Activated CD4-positive, alpha-beta memory T cell treated with anti-CD3 and anti-CD28 coated beads, Interleukin-2, amount 10 ng/mL, durations not matched to agents 7 days and 5 days (primary cell): Measurements from ENCODE around the gene MRPS5. TPM values are rescaled to one million over a fixed set of nuclear protein-coding genes. Genes with fewer than 3 reads are reported as not detected.
A peak's percentile ranks its signal among the peaks of the same experiment; 100 is the strongest.

ENCODE experiments used
- CTCF ChIA-PET: fragments of 350-600 bp; sonication (Branson Sonifier 250); formaldehyde crosslinking; loops from one replicate; lab custom pipeline; 2021; ENCODE audit warnings: antibody characterized with exemption, inconsistent platforms; lab: Charles Lee
- POLR2A ChIA-PET: fragments of 350-600 bp; sonication (Branson Sonifier 250); formaldehyde crosslinking; loops from one replicate; lab custom pipeline; 2021; ENCODE audit warnings: antibody characterized with exemption; lab: Charles Lee
- DNase-seq: peaks from one replicate; pipeline ENCODE4 v3.0.0-alpha.2; 2020
- H3K27ac Mint-ChIP-seq: one replicate; pipeline ENCODE4 v1.8.0; 2021; ENCODE audit warnings: mild to moderate bottlenecking, mixed read lengths
- H3K27me3 Mint-ChIP-seq: one replicate; pipeline ENCODE4 v1.8.0; 2021; ENCODE audit warnings: mixed read lengths
- H3K36me3 Mint-ChIP-seq: one replicate; pipeline ENCODE4 v1.8.0; 2021; ENCODE audit warnings: low read depth, mixed read lengths
- H3K4me1 Mint-ChIP-seq: one replicate; pipeline ENCODE4 v1.8.0; 2021; ENCODE audit warnings: mixed read lengths
- H3K4me3 Mint-ChIP-seq: one replicate; pipeline ENCODE4 v1.8.0; 2021; ENCODE audit warnings: mild to moderate bottlenecking, mixed read lengths
- H3K9me3 Mint-ChIP-seq: one replicate; pipeline ENCODE4 v1.8.0; 2021; ENCODE audit warnings: mixed read lengths
- total RNA-seq, 2 experiments: library from RNA; stranded (reverse); gene quantifications; one replicate each; pipeline ENCODE4 v1.2.3, GENCODE V29; 2021

MRPS5 gene
- total RNA-seq, 2 experiments from 2014 or later = 66.3 to 68.2 TPM

- DNase-seq = no peak
- POLR2A ChIA-PET = interaction anchor here (0.9 kb wide), 1 partner anchor 29 kb away, joined by 5 read pairs; no protein-coding TSS in a partner anchor
- H3K27ac Mint-ChIP-seq = no peak overlapping the region
- peaks cover 60% of the 10 kb centered on the region for H3K36me3 Mint-ChIP-seq
- CTCF ChIA-PET = interaction anchor here (1.3 to 1.7 kb wide), 2 partner anchors 27 to 30 kb away, joined by 4 read pairs; no protein-coding TSS in a partner anchor
- no peaks in the 10 kb centered on the region for H3K27me3 Mint-ChIP-seq
- peaks cover 50% of the 10 kb centered on the region for H3K4me1 Mint-ChIP-seq
- no peaks in the 10 kb centered on the region for H3K9me3 Mint-ChIP-seq
- no peak overlapping the region for H3K4me3 Mint-ChIP-seq
Measured at GRCh38 chr2:95049961-95050360, 71.6 kb downstream of the MRPS5 start.

GRCh38 chr2:95049683-95049955, 72.0 kb downstream of the MRPS5 start:
- Mint-ChIP-seq H3K4me1 (peaks cover 48% of the 10 kb centered on the region), H3K4me3 (no peak overlapping the region), H3K27me3 (no peaks in the 10 kb centered on the region), H3K27ac (no peak overlapping the region), H3K9me3 (no peaks in the 10 kb centered on the region), H3K36me3 (peaks cover 62% of the 10 kb centered on the region)
- ChIA-PET CTCF (no interaction called here), POLR2A (no interaction called here)
- no peak for DNase-seq

GRCh38 chr2:95048825-95049682, 72.6 kb downstream of the MRPS5 start:
- no peak for DNase-seq
- peaks cover 64% of the 10 kb centered on the region for H3K36me3 Mint-ChIP-seq
- H3K9me3 Mint-ChIP-seq = no peaks in the 10 kb centered on the region
- peaks cover 50% of the 10 kb centered on the region for H3K4me1 Mint-ChIP-seq
- H3K27ac Mint-ChIP-seq = peak overlapping the region; percentile 24
- no peak overlapping the region for H3K4me3 Mint-ChIP-seq
- no peaks in the 10 kb centered on the region for H3K27me3 Mint-ChIP-seq
- POLR2A ChIA-PET = interaction anchor here (0.8 to 1.2 kb wide), 2 partner anchors 25 to 27 kb away, joined by 3 read pairs; no protein-coding TSS in a partner anchor
- CTCF ChIA-PET = interaction anchor here (1.4 kb wide), 1 partner anchor 26 kb away, joined by 3 read pairs; no protein-coding TSS in a partner anchor

GRCh38 chr2:95047629-95048510, 73.7 kb downstream of the MRPS5 start:
- POLR2A ChIA-PET = interaction anchor here (0.8 to 1.2 kb wide), 2 partner anchors 26 to 29 kb away, joined by 3 read pairs; no protein-coding TSS in a partner anchor
- Mint-ChIP-seq H3K9me3 (no peaks in the 10 kb centered on the region), H3K36me3 (peaks cover 61% of the 10 kb centered on the region), H3K27ac (no peak overlapping the region), H3K4me3 (no peak overlapping the region), H3K4me1 (peaks cover 55% of the 10 kb centered on the region), H3K27me3 (no peaks in the 10 kb centered on the region)
- CTCF ChIA-PET = interaction anchor here (1.4 kb wide), 1 partner anchor 25 kb away, joined by 3 read pairs; no protein-coding TSS in a partner anchor
- DNase-seq = no peak

- POLR2A ChIA-PET = no interaction called here
- peaks cover 53% of the 10 kb centered on the region for H3K36me3 Mint-ChIP-seq
- no peaks in the 10 kb centered on the region for H3K9me3 Mint-ChIP-seq
- DNase-seq = no peak
- no peak overlapping the region for H3K27ac Mint-ChIP-seq
- no peak overlapping the region for H3K4me3 Mint-ChIP-seq
- H3K4me1 Mint-ChIP-seq = peaks cover 62% of the 10 kb centered on the region
- CTCF ChIA-PET = no interaction called here
- no peaks in the 10 kb centered on the region for H3K27me3 Mint-ChIP-seq
Measured at GRCh38 chr2:95046371-95047112, 75.1 kb downstream of the MRPS5 start.

GRCh38 chr2:95044601-95045000, 77.0 kb downstream of the MRPS5 start:
- Mint-ChIP-seq H3K27ac (no peak overlapping the region), H3K9me3 (no peaks in the 10 kb centered on the region), H3K4me1 (peaks cover 56% of the 10 kb centered on the region), H3K27me3 (no peaks in the 10 kb centered on the region), H3K4me3 (no peak overlapping the region), H3K36me3 (peaks cover 43% of the 10 kb centered on the region)
- ChIA-PET POLR2A (interaction anchor here (1.2 to 1.3 kb wide), 2 partner anchors 11 to 19 kb away, joined by 4 read pairs; partner anchors contain the start of gene MAL), CTCF (interaction anchor here (1.4 to 2.9 kb wide), 2 partner anchors 31 to 35 kb away, joined by 4 to 11 read pairs; no protein-coding TSS in a partner anchor)
- no peak for DNase-seq

GRCh38 chr2:95043300-95044093, 78.1 kb downstream of the MRPS5 start:
- Mint-ChIP-seq H3K9me3 (no peaks in the 10 kb centered on the region), H3K4me1 (peaks cover 60% of the 10 kb centered on the region), H3K4me3 (no peak overlapping the region), H3K27me3 (no peaks in the 10 kb centered on the region), H3K36me3 (peaks cover 41% of the 10 kb centered on the region), H3K27ac (peak overlapping the region; percentile 41)
- ChIA-PET CTCF (interaction anchor here (0.6 to 2.9 kb wide), 6 partner anchors 11 to 285 kb away, joined by 3 to 11 read pairs (median 4); no protein-coding TSS in a partner anchor), POLR2A (interaction anchor here (0.6 to 1.8 kb wide), 8 partner anchors 12 to 79 kb away, joined by 3 to 6 read pairs (median 4); partner anchors contain the start of gene MRPS5)
- DNase-seq = no peak

- CTCF ChIA-PET = interaction anchor here (0.6 to 2.9 kb wide), 6 partner anchors 12 to 286 kb away, joined by 3 to 11 read pairs (median 4); no protein-coding TSS in a partner anchor
- POLR2A ChIA-PET = interaction anchor here (0.9 to 1.8 kb wide), 8 partner anchors 14 to 80 kb away, joined by 3 to 6 read pairs (median 3); partner anchors contain the start of gene MRPS5
- Mint-ChIP-seq H3K4me1 (peaks cover 66% of the 10 kb centered on the region), H3K36me3 (peaks cover 47% of the 10 kb centered on the region), H3K27me3 (no peaks in the 10 kb centered on the region), H3K9me3 (no peaks in the 10 kb centered on the region), H3K27ac (peak overlapping the region; percentile 41), H3K4me3 (no peak overlapping the region)
- no peak for DNase-seq
Measured at GRCh38 chr2:95042472-95043271, 78.9 kb downstream of the MRPS5 start.

- H3K36me3 Mint-ChIP-seq = peaks cover 55% of the 10 kb centered on the region
- ChIA-PET CTCF (interaction anchor here (0.8 to 2.0 kb wide), 4 partner anchors 12 to 73 kb away, joined by 3 to 8 read pairs (median 3); no protein-coding TSS in a partner anchor), POLR2A (interaction anchor here (0.9 to 1.9 kb wide), 6 partner anchors 8 to 80 kb away, joined by 3 to 5 read pairs (median 3); partner anchors contain the start of gene MRPS5)
- no peak for DNase-seq
- H3K27ac Mint-ChIP-seq = peak overlapping the region; percentile 33
- peaks cover 70% of the 10 kb centered on the region for H3K4me1 Mint-ChIP-seq
- no peaks in the 10 kb centered on the region for H3K27me3 Mint-ChIP-seq
- H3K4me3 Mint-ChIP-seq = no peak overlapping the region
- H3K9me3 Mint-ChIP-seq = peaks cover under 1% of the 10 kb centered on the region
Measured at GRCh38 chr2:95041824-95042442, 79.7 kb downstream of the MRPS5 start.

GRCh38 chr2:95041060-95041823, 80.4 kb downstream of the MRPS5 start:
- H3K9me3 Mint-ChIP-seq = peaks cover 7% of the 10 kb centered on the region
- no peak overlapping the region for H3K4me3 Mint-ChIP-seq
- H3K36me3 Mint-ChIP-seq = peaks cover 61% of the 10 kb centered on the region
- POLR2A ChIA-PET = interaction anchor here (0.9 to 1.9 kb wide), 7 partner anchors 8 to 81 kb away, joined by 3 to 11 read pairs (median 3); partner anchors contain the start of gene MRPS5
- peak overlapping the region; percentile 33 for H3K27ac Mint-ChIP-seq
- no peak for DNase-seq
- H3K27me3 Mint-ChIP-seq = no peaks in the 10 kb centered on the region
- peaks cover 72% of the 10 kb centered on the region for H3K4me1 Mint-ChIP-seq
- CTCF ChIA-PET = interaction anchor here (0.8 to 2.0 kb wide), 5 partner anchors 13 to 74 kb away, joined by 3 to 8 read pairs (median 3); no protein-coding TSS in a partner anchor
